PFSK-1 (cell line): ENCODE data around the gene PCSK5.

Experiments used
- FOXP2 ChIP-seq: optimal IDR thresholded peaks from 2 replicates; pipeline ENCODE3; 2011; ENCODE audit warnings: borderline replicate concordance, control low read depth, inconsistent platforms; ENCODE audit not compliant: insufficient read depth; ENCODE audit errors: extremely low read length, extremely low read depth
- POLR2AphosphoS5 ChIP-seq: IDR thresholded peaks from 2 replicates; pipeline ENCODE4 v1.6.1; 2012; ENCODE audit warnings: low read depth, mild to moderate bottlenecking, control low read depth, low read length, moderate library complexity
- SIN3A ChIP-seq: IDR thresholded peaks from 2 replicates; pipeline ENCODE4 v1.6.1; 2012; ENCODE audit warnings: mild to moderate bottlenecking, low read length, moderate library complexity, borderline replicate concordance; ENCODE audit not compliant: insufficient read depth
- TAF1 ChIP-seq: IDR thresholded peaks from 2 replicates; pipeline ENCODE4 v1.6.1; 2012; ENCODE audit warnings: low read length, control low read depth, borderline replicate concordance; ENCODE audit not compliant: insufficient read depth
- TF ChIP-seq, protein P1 (sequence below), 2 experiments: IDR thresholded peaks; 2 replicates each; pipeline versions ENCODE4 v1.6.1 to v1.8.0; 2011 to 2012; ENCODE audit warnings: low read depth in 2 of 2, low read length in 2 of 2, control low read depth in 1 of 2, inconsistent platforms in 1 of 2, mild to moderate bottlenecking in 1 of 2, moderate library complexity in 1 of 2; ENCODE audit not compliant: insufficient read depth in 1 of 2

Gene PCSK5

DNA sequence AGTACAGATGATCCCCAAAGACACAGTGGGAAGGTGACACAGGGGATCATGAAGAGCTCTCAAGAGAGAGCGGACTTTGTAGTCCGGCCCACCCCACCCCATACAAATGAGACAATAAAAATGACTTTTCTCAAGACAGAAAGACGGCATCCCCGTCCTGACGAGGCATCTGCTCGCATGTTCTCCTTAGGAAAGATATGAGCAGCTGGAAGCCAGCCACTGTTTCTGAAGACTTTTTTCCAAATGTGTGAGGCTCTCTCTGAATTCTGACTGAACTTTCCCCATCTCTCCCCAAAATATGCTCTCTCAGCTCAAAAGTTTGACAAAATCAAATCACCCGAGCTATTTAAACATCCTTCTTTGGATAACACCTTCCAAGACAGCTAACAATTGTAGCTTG is 398.6 kb downstream of the PCSK5 start:
- TF ChIP-seq SIN3A, result no peak
- TF ChIP-seq TAF1, result no peak
- no peak for TF ChIP-seq POLR2AphosphoS5

DNA sequence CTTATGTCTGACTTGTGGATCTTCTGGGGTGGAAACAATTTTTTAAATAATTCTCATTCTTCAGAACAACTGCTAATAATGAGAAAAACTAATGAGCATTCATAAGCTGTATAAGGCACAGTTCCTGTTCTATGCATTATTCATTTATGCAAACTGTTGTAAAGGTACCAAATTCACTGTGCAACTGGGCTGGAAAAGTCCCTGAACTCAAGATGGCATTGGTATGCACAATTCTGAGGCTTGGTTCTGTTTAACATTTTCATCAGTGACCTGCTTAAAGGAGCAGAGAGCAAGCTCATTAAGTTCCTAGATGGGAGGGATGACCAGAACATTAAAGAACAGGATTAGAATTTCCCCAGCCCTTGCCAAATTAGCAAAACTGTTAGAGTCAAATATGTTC is 399.2 kb downstream of the PCSK5 start:
- TF ChIP-seq, protein P1, sequence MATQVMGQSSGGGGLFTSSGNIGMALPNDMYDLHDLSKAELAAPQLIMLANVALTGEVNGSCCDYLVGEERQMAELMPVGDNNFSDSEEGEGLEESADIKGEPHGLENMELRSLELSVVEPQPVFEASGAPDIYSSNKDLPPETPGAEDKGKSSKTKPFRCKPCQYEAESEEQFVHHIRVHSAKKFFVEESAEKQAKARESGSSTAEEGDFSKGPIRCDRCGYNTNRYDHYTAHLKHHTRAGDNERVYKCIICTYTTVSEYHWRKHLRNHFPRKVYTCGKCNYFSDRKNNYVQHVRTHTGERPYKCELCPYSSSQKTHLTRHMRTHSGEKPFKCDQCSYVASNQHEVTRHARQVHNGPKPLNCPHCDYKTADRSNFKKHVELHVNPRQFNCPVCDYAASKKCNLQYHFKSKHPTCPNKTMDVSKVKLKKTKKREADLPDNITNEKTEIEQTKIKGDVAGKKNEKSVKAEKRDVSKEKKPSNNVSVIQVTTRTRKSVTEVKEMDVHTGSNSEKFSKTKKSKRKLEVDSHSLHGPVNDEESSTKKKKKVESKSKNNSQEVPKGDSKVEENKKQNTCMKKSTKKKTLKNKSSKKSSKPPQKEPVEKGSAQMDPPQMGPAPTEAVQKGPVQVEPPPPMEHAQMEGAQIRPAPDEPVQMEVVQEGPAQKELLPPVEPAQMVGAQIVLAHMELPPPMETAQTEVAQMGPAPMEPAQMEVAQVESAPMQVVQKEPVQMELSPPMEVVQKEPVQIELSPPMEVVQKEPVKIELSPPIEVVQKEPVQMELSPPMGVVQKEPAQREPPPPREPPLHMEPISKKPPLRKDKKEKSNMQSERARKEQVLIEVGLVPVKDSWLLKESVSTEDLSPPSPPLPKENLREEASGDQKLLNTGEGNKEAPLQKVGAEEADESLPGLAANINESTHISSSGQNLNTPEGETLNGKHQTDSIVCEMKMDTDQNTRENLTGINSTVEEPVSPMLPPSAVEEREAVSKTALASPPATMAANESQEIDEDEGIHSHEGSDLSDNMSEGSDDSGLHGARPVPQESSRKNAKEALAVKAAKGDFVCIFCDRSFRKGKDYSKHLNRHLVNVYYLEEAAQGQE (IDR thresholded peaks at IDR 0.05; ENCODE audit: insufficient read depth in 1 of 2, low read depth in 2 of 2, low read length in 2 of 2), result no peak
- TF ChIP-seq TAF1 (no peak), SIN3A (no peak), POLR2AphosphoS5 (no peak), FOXP2 (no peak)

DNA sequence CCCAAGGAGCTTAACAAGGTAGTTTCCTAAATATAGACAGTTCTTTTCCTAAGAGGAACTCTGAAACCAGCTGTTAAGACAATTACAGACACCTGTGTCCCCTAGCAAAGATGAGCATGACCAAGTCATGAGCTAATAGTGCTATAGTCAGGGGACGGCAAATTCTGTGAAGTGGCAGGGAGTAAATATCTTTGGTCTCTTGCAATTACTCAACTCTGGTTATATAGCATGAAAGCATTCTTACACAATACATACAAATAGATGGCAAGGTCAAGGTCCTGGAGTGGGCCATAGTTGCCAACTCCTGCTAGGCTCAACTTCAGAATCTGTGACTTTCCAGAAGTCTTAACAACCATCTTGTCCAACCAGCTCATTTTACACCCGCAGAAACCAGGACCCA is 400.1 kb downstream of the PCSK5 start:
- TF ChIP-seq TAF1 (no peak), POLR2AphosphoS5 (no peak), FOXP2 (no peak), SIN3A (no peak)
- TF ChIP-seq, protein P1 (IDR thresholded peaks at IDR 0.05; ENCODE audit: insufficient read depth in 1 of 2, low read depth in 2 of 2, low read length in 2 of 2), result no peak

DNA sequence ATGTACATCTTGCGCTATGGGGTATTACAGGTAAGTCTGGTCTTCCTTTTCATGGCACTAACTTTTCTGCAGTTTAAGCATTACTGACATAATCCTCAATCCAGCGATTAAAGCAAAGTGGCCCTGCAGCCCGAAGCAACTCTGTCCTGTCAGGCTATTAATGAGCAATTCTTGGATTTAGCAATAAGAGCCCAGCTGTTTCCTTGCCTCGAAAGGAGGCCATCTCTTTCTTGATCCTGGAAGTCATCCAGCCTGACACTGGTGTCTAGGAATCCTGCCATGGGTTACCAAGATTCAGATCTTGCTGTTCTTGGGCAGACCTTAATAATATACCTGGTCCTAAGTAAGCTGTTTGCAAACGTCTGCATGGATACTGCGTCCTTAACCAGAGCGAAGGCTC is 401.8 kb downstream of the PCSK5 start:
- TF ChIP-seq TAF1 (no peak), POLR2AphosphoS5 (no peak), SIN3A (no peak), FOXP2 (no peak)
- TF ChIP-seq, protein P1 (IDR thresholded peaks at IDR 0.05; ENCODE audit: insufficient read depth in 1 of 2, low read depth in 2 of 2, low read length in 2 of 2), result no peak

DNA sequence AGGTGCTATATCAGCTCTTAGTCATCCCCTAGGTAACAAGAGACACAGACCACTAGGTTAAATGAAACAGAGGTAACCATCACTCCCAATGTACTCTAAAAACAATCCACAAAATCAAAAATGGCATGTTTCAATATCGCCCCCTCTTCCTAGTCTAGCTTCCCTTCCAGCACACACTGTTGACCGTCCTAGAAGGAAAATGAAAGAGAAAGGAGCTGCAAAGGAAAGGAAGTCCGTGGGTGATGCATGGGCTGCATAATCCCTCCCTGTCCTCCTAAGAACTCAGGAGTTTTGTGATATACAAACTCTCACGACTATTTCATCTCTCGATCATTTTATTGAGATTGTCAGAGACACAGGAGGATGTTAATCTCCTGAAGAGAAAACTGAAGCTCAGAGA is 402.2 kb downstream of the PCSK5 start:
- TF ChIP-seq FOXP2 (no peak), SIN3A (no peak), POLR2AphosphoS5 (no peak), TAF1 (no peak)
- TF ChIP-seq, protein P1 (IDR thresholded peaks at IDR 0.05; ENCODE audit: insufficient read depth in 1 of 2, low read depth in 2 of 2, low read length in 2 of 2), result no peak
